SK-N-DZ (cell line): ENCODE results near the gene RAB25.
"Not testable (repeated sequence)": the region's sequence is repeated elsewhere in the genome, so short reads cannot be mapped to it uniquely, and the experiment has no call there.

Experiments used
- DNase-seq: peaks from one replicate; pipeline ENCODE4 v3.0.0-alpha.2; 2015; ENCODE audit warnings: low spot score

Gene RAB25

DNA sequence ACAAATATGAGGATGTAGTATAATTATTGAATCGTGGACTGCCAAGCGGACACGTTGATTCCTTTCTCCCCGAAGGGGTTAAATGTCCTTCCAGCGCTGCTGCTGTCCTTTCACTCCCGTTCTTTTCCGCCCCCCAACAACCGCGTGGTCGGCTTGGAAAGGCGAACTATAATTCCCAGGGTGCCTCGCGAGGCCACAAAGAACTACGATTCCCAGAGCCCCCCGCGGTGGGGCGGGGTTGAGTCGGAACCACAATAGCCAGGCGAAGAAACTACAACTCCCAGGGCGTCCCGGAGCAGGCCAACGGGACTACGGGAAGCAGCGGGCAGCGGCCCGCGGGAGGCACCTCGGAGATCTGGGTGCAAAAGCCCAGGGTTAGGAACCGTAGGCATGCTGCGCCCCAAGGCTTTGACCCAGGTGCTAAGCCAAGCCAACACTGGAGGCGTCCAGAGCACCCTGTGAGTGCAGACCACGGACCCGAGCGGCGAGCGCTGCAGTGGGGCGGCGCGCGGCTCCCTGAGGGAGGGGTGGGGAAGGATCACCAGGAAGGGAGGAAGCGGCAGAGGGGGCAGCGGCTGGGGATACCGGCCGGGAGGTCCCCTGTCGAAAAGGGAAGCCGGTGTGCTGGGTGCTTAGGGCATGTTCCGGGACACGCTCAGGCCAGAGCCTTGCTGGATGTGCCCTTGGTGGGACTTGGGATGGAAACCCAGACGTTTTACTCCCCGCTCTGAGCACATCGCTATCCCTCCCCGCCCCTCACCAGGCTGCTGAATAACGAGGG lies 6.3 kb upstream of the RAB25 start, which contains the start of gene LAMTOR2:
TSS of gene LAMTOR2 (plus strand) at position 283 of the 781 bp plus-strand sequence. CDS start at position 391, 108 bp downstream.
- peak; percentile 99 for DNase-seq

DNA sequence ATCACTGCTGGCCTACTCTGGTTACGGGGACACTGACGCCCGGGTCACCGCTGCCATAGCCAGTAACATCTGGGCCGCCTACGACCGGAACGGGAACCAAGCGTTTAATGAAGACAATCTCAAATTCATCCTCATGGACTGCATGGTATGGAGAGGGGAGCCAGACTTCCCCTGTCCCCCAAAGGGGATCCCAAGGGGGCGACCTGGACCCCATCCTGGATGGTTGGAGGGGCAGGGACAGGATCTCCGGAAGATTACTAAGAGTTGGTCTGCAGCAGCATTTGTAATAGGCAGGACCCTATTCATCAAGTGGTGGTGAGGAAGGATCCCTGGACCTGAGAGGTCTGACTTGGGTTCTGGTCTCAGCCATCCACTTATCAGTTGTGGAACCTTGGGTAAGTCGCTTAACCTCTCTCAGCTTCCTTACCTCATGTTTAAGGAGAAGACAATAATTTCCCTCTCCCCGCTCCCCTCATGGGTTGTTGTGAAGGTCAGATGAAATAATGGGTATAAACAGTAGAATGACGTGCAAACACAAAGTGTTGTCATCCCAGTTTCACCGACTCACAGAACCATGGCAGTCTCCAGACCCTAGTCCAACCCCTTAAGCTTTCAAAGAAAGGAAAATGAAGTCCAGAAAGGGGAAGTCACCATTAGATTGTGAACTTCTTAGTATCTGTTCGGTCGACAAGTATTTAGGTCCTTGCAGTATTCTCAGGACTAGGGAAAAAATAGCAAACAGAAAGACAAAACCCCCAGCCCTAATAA lies 5.5 kb upstream of the RAB25 start:
- no peak for DNase-seq

DNA sequence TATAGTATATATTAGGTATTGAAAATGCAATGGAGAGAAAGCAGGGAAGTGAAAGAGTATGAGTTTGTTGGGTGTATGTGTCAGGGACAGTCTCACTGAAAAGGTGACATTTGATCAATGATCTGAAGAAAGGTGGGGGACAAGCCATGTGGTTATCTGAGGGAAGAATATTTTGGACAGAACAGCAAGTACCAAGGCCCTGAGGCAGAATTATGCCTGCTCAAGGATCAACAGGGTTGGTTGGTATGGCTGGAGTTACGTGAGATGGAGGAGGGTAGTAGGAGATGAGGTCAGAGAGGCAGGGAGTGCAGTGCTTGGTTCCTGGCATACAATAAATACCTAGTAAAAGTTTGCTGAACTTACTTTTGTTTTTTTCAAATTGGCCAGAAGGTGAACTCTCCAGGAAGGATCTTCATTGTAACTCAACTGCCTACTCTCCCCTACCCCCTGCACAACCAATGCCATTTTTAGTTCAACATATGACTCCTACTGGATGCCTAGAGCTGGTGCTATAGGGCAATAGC lies 4.6 kb upstream of the RAB25 start:
- DNase-seq, result no peak

DNA sequence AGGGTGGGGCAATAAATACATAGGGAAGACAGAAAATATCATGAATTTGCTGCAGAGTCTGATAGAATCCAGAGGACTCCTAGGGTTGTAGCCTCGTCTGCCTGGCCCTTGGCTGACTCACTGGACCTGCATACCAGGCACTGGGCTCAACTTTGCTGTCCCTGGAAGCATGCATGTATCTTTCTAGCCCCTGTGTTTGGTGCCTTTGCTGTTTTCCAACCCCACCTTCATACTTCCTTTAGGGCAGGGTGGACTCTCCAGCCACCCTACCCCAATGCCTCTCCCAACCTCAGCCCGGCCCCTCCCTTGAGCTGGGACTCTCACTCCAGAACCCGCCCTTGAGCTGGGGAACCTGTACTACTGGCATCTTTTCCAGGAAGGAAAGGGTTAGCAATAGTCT lies 1.2 kb downstream of the RAB25 start:
- no peak for DNase-seq

DNA sequence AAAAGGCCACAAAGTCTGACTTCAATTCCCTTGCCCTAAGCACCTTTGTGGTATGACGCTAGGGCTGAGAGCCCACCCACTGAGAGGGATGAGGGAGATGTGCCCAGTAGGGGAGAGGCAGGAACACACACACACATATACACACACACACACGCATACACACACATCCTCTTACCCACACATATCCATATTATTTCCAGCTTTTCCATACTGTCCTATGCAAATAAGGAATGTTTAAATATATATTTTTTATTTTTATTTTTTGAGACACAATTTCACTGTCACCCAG lies 3.0 kb downstream of the RAB25 start:
- no peak for DNase-seq

DNA sequence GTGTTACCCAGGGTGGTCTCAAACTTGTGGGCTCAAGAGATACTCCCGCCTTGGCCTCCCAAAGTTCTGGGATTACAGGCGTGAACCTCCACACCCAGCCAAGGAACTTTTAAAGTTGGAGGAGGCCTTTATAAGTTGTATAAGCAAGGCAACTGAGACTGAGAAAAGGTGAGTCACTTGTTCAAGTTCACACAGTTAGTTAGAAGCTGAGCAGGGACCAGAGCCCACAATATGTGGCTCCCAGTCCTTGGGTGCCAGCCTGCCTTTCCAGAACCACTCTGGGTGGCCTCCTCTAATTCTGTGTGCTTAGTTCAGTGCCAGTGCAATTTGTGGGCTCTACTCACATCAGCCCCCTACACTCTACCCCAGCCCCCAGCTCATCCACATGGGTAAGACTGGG lies 3.7 kb downstream of the RAB25 start:
- no peak for DNase-seq

DNA sequence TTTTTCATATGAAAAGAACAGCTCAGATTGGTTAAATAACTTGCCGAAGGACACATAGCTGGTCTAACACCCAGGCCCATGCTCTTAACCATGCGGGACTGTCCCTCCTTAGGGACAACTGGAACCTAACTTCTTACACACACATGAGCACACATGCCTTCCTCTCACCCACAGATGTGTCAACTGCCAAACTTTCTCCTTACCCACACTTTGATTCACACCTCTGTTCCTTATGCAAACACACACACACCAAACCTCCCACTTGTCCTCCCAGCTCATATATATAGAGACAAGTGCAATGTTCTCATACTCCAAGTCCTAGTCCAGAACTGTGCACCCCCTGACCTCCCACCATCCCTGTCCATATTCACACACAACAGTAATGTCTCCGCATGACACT lies 4.3 kb downstream of the RAB25 start:
- DNase-seq, result no peak

DNA sequence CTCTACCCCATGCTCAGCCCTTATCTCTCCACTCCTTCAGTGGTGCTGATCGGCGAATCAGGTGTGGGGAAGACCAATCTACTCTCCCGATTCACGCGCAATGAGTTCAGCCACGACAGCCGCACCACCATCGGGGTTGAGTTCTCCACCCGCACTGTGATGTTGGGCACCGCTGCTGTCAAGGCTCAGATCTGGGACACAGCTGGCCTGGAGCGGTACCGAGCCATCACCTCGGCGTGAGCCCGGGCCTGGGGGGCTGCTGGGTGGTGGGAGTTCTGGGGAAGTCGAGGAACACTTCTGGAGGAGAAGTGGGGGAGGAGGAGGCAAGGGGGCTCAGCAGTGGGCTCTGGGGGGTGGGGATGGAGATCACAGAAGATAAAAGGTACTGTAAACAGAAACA lies 4.9 kb downstream of the RAB25 start:
- no peak for DNase-seq

DNA sequence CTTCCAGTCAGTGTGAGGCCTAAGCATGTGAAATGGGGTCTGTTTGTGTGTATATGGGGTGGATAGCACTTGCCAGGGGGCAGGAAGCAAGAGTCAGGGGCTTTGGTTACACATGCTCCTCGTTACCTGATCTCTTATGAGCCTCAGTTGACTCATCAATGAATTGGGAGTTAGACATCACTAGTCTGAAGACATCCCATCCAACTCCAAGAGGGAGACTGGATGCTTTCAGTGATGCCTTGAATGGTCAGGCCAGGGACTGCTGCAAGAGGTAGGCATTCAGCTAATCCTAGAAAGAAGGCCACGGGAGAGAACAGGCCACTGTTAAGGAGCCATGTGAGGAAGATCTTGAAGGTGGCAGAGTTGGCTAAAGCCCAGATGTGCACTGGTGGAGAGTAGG lies 6.3 kb downstream of the RAB25 start:
- DNase-seq, result no peak

DNA sequence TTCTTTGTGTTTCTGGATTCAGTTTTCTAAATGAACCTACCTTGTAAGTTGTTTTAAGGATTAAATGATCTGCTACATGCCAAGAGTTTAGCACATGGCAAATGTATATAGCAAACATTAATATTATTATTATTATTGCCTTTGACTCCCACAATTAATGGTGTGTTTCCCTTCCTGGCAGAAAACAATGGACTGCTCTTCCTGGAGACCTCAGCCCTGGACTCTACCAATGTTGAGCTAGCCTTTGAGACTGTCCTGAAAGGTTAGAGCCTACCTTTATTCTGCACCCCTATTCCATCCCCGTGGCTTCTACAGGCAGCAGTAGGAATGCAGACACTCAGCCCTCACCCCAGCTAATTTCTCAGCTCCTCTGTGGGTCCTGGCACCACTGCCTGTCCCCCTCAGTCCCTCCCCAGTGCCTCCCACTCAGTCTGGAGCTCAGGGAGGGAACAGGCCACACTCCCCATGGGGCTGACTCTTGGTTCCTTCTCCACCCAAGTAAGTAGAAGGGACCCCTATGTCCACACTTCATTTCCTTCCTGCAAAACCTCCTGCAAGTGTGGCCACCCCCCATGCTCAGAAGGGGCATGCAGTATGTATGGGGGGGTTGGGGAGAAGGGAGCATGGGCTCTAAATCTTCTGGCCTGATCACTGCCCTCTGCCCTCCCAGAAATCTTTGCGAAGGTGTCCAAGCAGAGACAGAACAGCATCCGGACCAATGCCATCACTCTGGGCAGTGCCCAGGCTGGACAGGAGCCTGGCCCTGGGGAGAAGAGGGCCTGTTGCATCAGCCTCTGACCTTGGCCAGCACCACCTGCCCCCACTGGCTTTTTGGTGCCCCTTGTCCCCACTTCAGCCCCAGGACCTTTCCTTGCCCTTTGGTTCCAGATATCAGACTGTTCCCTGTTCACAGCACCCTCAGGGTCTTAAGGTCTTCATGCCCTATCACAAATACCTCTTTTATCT lies 8.8 kb downstream of the RAB25 start:
- DNase-seq, result no peak

DNA sequence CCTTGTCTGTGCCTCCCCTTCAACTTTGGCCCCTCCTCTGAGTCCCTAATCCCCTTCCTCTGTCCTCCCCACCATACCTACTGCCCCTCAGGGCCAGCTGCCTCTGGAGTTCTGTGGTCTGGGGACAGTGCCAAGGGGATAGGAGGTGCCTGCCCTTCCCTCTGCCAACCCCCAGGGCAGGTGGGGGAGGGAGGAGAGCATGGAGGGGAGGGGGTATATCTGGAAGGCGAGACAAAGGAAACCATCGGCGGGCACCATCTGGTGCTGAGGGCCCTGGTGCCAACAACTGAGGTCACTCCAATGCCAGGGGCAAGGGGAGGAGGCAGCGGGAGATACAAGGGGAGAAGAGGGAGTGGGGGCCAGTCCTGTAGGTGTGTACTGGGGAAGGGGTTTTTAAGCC lies 9.6 kb downstream of the RAB25 start:
- DNase-seq, result no peak

DNA sequence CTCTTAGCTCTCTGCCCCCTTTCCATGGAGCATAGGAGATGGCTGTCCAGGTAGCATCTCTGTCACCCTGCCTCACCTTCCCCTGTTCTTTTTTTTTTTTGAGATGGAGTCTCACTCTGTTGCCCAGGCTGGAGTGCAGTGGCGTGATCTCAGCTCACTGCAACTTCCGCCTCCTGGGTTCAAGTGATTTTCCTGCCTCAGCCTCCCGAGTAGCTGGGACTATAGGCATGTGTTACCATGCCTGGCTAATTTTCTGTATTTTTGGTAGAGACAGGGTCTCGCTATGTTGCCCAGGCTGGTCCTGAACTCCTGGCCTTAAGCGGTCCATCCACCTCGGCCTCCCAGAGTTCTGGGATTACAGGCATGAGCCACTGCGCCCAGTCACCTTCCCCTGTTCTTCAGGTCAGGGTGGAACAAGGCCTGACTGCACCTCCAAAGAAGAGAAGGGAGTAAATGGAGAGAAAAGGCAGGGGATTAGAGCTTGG lies 10.4 kb downstream of the RAB25 start:
- DNase-seq, result not testable (repeated sequence)

DNA sequence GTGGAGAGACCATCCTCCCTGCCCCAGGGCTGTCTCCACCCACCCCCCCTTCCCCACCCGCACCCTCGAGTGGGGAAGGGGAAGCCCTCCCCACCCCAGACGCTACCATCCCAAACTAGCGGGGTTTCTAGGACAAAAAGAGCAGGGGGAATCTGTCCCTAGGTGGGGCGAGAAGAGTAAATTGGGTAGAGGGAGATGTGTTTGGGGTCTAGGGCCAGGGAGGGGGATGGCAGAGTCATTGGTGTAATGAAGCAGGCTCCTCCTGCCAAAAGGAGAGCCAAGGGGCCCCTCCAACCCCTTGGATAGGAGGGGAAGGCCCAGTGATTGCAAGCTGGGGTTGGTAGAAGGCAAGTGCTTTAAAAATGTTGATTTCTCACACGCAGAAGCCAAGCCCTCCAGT lies 11.3 kb downstream of the RAB25 start:
- DNase-seq, result no peak

DNA sequence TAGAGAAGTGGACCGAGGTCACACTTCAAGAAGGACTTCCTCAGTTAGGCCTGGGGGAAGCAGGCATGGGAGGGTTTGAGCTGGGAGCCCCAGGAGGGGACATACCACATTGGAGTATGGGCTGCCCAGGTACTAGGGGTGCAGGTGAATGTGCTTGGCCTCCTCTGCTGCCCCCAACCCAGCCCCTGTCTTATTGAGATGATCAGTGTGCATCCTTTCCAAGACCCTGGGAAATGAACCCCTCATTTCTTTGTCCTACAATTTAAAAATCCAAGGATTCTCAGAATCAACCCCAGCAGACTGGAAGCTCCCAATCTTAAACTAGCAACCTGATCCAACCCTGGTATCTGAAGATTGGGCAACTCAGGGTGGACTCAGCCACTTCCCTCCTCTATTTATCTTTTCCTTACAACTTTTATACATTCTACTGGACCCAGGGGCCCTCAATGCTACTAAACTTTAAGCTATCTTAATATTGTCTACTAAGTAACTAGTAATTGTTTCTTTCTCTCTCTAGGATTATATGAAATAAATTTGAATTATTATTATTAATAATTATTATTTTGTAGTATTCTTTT lies 12.2 kb downstream of the RAB25 start:
- DNase-seq, result no peak

DNA sequence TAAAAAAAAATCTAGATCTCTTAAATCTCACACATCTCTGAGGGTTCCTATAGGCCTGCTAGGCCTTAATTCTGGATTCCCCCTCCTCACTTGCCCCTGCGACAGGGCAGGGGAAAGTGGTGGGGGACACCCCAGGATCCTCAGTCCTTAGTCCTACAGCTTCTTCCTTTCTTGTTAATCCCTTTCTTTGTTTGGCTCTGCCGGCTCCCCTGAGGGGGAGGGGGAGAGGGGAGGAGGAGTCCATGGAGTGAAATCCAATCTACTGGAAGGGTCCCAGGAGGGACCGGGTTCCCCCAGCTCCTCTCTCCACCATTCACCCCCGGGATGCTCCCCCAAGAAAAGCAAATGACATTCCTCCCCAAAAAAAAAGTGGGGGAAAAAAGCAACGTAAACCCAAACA lies 12.8 kb downstream of the RAB25 start:
- no peak for DNase-seq

DNA sequence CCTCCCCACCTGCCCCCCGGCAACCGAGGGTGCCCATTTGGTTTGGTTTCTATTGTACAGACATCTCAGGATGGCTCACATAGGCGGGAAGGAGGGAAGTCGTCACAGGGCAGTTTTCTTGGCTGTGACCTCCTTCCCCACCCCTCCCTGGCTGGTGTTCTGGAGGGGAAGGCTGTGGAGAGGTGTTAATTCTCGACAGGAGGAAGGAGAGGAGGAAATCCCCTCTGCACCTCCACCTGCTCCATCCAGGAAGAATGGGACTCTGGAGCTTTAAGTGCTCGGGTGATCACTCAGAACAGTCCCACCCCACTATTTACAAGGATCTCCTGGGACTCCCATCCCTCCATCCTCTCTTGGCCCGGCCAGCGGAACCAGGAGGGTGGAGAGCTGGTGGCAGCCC lies 13.7 kb downstream of the RAB25 start:
- DNase-seq, result no peak

DNA sequence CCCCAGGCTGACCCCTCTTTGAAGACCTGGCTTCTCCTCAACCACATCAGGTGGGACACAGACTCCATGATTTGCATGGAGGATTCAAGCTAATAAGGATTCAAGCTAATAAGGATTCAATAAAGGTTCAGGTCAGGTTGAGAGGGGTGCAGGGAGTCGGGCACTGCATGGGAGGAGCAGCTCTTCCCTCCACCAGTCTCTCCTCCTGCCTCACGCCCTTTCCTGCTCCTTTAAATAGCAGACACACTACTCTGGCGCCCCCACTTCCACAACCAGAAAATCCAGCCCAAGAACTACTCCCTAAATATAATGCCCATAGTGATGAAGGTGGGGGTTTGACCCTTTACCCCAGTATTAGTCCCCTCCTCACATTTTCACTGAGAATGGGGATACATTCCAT lies 14.2 kb downstream of the RAB25 start:
- DNase-seq, result no peak

DNA sequence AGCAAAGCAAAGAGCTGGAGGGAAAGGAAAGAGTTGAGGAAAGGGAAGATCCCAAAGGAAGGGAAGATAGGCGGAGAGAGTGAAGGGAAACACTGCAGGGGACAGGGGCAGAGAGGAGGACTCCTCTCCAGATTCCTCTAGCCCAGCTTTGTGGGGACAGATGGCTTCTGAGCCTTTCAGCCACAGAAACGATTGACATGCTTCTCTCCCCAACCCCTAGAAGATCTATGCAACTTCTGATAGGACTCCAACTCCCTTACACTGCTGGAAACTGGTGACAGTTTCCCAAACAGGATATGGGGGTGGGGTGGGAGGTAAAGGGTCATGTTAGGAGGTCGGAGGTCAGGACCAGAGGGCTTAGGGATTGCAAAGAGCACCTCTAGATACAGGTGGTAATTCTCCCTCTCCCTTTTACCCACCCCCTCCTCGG lies 14.8 kb downstream of the RAB25 start:
- DNase-seq, result no peak

DNA sequence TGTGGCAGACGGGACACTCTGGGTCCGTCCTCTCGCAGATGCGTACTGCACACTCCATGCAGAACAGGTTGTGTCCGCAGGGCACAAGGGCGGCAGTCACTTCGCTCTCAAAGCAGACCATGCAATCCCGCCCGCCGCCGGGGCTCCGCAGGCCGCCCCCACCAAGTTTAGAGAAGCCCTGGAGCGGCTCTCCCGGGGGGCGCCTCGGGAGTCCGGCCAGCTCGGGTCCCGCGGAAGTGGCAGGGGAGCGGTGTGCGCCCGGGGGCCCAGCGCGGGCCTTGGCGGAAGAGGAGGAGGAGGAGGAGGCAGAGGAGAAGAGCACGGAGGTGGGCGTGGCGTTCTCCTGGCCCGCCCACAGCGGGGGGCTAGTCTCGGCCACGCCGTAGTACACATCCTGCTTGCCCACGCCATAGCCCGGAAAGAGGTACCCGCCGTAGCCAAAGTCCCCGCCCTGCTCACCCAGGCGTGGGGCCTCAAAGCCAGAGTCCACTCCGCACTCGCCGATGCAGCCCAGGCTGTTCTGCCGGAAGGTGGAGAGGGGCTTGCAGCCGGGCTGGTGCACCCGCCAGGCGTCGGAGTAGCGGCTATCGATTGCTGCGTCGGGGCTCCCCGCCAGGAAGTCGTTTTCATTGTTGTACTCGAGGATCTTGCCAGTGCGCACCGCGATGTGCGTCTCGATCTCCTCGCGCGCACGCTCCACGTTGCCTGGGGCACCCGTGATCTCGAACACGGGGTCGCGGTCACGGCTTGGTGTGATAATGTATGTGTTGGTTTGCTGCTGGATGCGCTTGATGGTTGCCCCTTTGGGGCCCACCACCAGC lies 15.9 kb downstream of the RAB25 start:
- DNase-seq, result no peak

DNA sequence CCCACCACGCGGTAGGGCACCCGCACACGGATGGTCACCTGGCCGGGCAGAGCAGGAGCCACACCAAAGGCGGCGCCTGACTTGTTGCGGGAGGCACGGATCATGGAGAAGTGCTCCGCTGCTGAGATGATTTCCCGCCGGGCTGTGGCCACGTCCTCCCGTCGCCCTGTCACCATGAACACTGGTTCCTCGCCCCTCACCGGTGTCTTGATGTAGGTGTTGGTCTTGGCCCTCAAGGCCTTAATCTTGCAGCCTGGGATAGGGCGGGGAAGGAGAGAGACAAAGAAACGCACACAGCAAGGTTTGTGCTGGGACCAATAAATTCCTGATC lies 16.4 kb downstream of the RAB25 start:
- DNase-seq, result no peak

DNA sequence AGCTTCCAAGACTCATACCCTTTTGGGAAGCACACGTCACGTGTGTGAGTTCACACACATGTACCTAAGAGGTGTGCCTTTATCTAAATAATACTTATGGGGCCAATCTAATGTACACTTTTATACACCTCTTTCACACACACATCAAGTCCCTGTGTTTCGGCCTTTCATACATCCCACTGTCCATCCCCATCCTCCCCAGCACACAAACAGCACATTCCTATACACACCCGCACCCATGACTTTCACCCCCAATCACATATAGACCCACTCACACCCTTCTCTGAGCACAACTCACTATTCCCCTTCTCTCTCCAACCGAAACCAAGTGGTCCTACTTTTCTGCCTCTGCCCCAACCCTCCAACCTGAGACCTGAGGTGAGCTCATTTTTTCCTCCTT lies 17.8 kb downstream of the RAB25 start:
- DNase-seq, result no peak
